BJ (cell line): Measurements from ENCODE around the gene FAM83D. TPM values are rescaled to one million over a fixed set of nuclear protein-coding genes. Genes with fewer than 3 reads are reported as not detected.

Experiments used
- CTCF ChIA-PET: fragments of 350-600 bp; formaldehyde crosslinking; extraction: SDS; loops from one replicate; lab custom pipeline; 2021; ENCODE audit warnings: antibody characterized with exemption, inconsistent platforms; lab: Yijun Ruan, JAX
- POLR2A ChIA-PET: fragments of 300-600 bp; sonication (Branson Sonifier 250); formaldehyde crosslinking; extraction: SDS; loops from one replicate; lab custom pipeline; 2021; ENCODE audit warnings: antibody characterized with exemption; lab: Charles Lee
- DNase-seq: peaks from one replicate; pipeline ENCODE4 v3.0.0-alpha.2; 2011; ENCODE audit warnings: low read depth
- H3K27me3 ChIP-seq: 2 replicates; pipeline ENCODE4 v1.6.0; 2011; ENCODE audit warnings: low read length; ENCODE audit not compliant: control insufficient read depth, insufficient read depth
- H3K36me3 ChIP-seq: 2 replicates; pipeline ENCODE4 v1.5.1; 2011; ENCODE audit warnings: low read length; ENCODE audit not compliant: control insufficient read depth, insufficient read depth
- H3K4me3 ChIP-seq: 2 replicates; pipeline ENCODE4 v1.5.1; 2011; ENCODE audit warnings: low read depth, mild to moderate bottlenecking, control low read depth, low read length
- CTCF ChIP-seq: IDR thresholded peaks from 2 replicates; pipeline ENCODE4 v1.5.1; 2011; ENCODE audit warnings: low read depth, mild to moderate bottlenecking, control low read depth, inconsistent platforms, low read length, moderate library complexity; ENCODE audit not compliant: insufficient read depth
- polyA plus RNA-seq: library from polyadenylated mRNA; depleted of rRNA; stranded (reverse); fragments of >200 nt; gene quantifications from 2 replicates; pipeline ENCODE4 v1.2.3, GENCODE V29; 2011; rRNA removed
- small RNA-seq: library from RNA; depleted of rRNA; stranded (forward); fragments of <200 nt; gene quantifications from one replicate; pipeline ENCODE3, GENCODE V24; 2012; ENCODE audit warnings: low replicate concordance, low read depth; ENCODE audit not compliant: insufficient read length

Gene FAM83D
- polyA plus RNA-seq, 1 experiment = 40.1 TPM

GRCh38 chr20:38997622-38998021, 71.4 kb downstream of the FAM83D start:
- ChIA-PET POLR2A (no interaction called here), CTCF (interaction anchor here (0.6 to 4.5 kb wide), 3 partner anchors 9 to 171 kb away, joined by 3 to 15 read pairs (median 4); no protein-coding TSS in a partner anchor)
- no peak overlapping the region for H3K4me3 ChIP-seq
- no peak for DNase-seq
- H3K36me3 ChIP-seq = peaks cover 3% of the 10 kb centered on the region
- no peaks in the 10 kb centered on the region for H3K27me3 ChIP-seq
- no peak for TF ChIP-seq CTCF

GRCh38 chr20:38999217-38999616, 73.0 kb downstream of the FAM83D start:
- ChIA-PET CTCF (interaction anchor here (0.6 to 4.5 kb wide), 4 partner anchors 10 to 50 kb away, joined by 3 to 15 read pairs (median 6); no protein-coding TSS in a partner anchor), POLR2A (no interaction called here)
- Histone ChIP-seq H3K27me3 (no peaks in the 10 kb centered on the region), H3K4me3 (no peak overlapping the region), H3K36me3 (peaks cover 3% of the 10 kb centered on the region)
- DNase-seq = no peak
- TF ChIP-seq CTCF = no peak

DNA sequence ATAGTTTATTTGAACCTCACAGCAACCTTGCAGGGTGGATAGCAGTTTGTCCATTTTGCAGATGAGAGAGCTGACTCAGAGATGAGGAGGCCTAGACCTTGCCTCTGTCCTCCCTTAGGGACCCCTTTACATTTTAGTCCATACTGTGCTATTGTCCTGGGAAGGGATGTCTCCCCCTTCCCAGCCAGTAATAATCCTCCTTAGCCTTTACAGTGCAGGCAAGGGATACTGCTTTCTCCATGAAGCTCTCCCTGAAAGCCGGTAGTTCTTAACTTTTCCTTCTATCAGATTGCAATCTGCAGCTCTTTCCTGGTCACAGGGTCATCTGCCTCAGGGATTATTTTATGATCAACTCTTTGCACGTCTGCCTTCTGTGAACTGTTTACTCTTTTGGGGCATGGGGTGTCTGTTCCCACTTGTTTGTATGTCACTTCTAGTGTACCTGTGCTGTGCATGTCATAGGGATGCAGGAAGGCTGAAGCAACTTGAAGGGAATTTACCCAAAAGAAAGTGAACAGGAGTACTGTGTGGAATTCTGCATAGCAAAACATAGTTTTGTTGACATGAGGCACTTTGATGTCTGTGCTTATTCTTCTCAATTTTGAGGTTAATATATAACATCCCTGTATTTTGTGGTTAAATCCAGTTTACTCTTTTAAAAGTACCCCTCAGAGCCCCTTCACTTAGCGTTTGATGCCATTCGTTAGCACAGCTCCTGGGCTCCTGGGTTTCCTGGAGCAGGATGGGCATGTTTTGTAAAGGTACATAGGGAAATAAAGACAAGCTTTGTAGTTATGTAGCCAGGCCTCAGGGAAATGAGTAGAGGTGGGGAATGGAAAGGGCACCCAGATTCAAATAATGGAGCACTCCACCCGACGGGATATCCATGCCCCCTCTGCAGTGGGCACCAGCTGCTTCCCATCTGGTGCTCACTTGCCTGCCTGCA, 74.0 kb downstream of the FAM83D start:
- DNase-seq = no peak
- ChIA-PET CTCF (interaction anchor here (0.9 to 4.5 kb wide), 3 partner anchors 15 to 74 kb away, joined by 3 to 15 read pairs (median 7); partner anchors contain the start of gene FAM83D), POLR2A (no interaction called here)
- no peak overlapping the region for H3K4me3 ChIP-seq
- peaks cover 6% of the 10 kb centered on the region for H3K36me3 ChIP-seq
- TF ChIP-seq CTCF = no peak
- H3K27me3 ChIP-seq = no peaks in the 10 kb centered on the region

Small RNAs within 50 kb of the gene (small RNA-seq; reads per million reads assigned to genes)
- not detected for gene AL023803.1

Other genes with a start within 250 kb of the FAM83D start
- not detected in 2 replicates for gene SLC32A1, start 201.9 kb upstream of the FAM83D start, polyA plus RNA-seq
- 4.0 and 5.4 TPM in 2 replicates for gene ACTR5, start 178.0 kb upstream of the FAM83D start, polyA plus RNA-seq
- gene PPP1R16B, start 120.7 kb upstream of the FAM83D start, polyA plus RNA-seq = not detected in 2 replicates
- 12.1 and 14.5 TPM in 2 replicates for gene DHX35, start 35.9 kb downstream of the FAM83D start, polyA plus RNA-seq